Tongue (tissue), 2 donors: ENCODE measurements around the gene ADK. TPM values are rescaled to one million over a fixed set of nuclear protein-coding genes. Genes with fewer than 3 reads are reported as not detected.
A peak's percentile ranks its signal among the peaks of the same experiment; 100 is the strongest.
"Not testable (repeated sequence)": the region's sequence is repeated elsewhere in the genome, so short reads cannot be mapped to it uniquely, and the experiment has no call there.

Experiments
- DNase-seq: peaks from one replicate; pipeline ENCODE4 v3.0.0-alpha.2; 2015
- total RNA-seq: library from RNA; depleted of rRNA; stranded (reverse); fragments of >200 nt; gene quantifications from one replicate; pipeline ENCODE4 v1.2.3, GENCODE V29; 2014

Gene ADK
- total RNA-seq, 1 donor from 2014 or later, result 61.4 TPM

GRCh38 chr10:74558403-74558802 is 407.4 kb downstream of the ADK start:
- no peak for DNase-seq

DNA sequence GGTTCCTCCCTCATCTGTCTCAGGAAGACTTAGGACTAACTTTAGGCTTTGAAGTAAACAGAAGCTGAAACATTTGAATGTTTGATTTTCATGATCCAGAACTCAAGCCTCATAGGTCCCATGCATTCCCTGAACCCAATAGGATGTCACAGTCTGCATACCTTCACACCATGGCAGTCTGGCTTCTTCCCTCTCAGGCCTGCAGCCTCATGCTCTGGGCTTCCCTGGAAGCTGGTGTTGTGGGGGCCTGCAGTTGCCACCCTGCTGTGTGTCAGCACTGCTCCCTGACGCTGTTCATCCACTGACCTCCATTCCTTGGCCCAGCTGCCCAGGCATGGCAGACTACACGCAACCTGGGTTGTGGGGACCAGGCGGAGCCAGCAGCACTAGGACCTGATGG is 407.9 kb downstream of the ADK start:
- no peak for DNase-seq

DNA sequence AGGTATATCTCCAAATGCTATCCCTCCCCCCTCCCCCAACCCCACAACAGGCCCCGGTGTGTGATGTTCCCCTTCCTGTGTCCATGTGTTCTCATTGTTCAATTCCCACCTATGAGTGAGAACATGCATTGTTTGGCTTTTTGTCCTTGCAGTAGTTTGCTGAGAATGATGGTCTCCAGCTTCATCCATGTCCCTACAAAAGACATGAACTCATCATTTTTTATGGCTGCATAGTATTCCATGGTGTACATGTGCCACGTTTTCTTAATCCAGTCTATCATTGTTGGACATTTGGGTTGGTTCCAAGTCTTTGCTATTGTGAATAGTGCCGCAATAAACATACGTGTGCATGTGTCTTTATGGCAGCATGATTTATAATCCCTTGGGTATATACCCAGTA is 417.9 kb downstream of the ADK start:
- not testable (repeated sequence) for DNase-seq

DNA sequence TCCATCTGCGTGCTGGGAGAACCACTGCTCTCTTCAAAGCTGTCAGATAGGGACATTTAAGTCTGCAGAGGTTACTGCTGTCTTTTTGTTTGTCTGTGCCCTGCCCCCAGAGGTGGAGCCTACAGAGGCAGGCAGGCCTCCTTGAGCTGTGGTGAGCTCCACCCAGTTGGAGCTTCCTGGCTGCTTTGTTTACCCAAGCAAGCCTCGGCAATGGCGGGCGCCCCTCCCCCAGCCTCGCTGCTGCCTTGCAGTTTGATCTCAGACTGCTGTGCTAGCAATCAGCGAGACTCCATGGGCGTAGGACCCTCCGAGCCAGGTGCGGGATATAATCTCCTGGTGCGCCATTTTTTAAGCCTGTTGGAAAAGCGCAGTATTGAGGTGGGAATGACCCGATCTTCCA is 422.5 kb downstream of the ADK start:
- not testable (repeated sequence) for DNase-seq

DNA sequence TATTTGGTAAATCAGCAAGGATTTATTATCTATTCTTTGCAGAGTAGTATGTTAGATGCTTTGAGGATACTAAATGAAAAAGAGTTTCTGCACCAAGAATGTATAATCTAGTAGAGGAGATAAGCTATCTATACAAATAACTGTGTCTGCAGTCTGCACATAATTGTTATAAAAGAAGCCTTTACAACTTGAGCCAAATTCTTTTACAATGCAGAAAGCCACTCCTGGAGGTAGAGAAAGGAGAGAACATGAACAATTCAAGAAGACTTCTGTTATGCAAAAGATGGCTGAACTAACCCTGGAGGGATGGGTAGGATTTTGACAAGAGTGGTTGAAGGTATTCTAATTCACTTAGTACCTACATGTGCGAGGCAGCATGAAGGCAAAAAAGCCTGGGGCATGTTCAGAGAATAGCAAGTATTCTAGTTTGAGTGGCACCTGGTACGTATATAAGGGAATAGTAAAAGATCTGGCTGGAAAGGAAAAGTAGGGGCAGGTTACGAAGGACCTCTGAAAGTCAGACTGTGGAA is 424.2 kb downstream of the ADK start:
- no peak for DNase-seq

- DNase-seq, result no peak
Measured at GRCh38 chr10:74575912-74576311, 424.9 kb downstream of the ADK start.

- no peak for DNase-seq
Measured at GRCh38 chr10:74576586-74576985, 425.6 kb downstream of the ADK start.

- DNase-seq, result not testable (repeated sequence)
Measured at GRCh38 chr10:74580438-74580837, 429.4 kb downstream of the ADK start.

DNA sequence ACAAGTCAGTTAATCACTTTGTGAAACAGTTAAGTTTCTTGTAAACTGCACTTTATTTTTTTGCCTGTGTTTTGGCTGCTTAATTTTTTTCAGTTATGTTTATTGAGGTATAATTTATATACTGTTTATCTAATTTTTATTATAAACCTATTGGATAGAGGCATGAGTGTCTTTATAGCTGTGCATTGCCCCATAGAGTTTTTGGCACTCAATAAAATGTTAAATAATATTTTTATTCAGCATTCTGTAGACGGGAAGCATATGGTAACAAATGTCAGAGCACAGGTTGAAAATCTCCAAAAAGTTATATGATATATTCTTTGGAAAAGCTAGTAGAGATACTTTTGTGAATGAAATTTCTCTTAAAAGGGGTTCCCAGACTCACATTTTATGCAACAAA is 431.5 kb downstream of the ADK start:
- DNase-seq, result no peak

DNA sequence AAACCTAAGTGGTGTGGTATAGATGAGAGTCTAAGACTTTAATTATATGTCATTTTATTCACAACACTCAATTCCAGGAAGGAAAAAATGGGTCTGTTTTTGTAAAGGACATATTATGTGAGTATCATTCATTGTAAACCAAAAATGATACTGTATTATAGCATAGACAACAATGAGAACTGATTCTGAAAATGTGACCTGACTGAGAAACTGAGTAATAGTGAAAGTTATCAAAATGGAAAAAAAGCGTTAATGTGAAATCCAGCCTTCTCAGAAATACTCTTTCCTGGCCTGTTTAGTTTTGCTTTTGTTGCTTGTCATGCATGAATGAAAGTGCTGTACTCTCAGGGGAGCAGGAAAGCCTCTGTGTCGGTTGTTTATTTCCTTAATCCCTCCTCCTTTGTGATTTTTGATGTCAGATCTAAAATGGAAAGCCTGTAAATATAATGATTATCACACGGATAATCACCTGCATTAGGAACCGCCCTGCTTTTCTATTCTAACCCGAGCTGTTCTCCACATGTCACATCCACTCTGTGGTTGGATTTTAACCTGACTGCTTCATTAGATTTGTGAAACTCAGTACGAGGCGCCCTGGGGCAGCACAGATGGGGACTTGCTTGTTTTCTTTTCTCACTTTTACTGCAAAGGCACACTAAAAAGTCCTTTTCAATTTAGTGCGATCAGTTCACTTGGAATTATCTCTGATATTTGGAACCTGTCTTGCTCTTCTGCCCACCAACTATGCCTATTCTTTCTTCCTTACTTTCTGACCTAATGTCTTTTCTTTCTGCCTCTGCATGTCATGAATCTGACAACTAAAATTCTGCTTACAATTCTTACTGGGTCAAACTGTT is 434.4 kb downstream of the ADK start:
- DNase-seq, result peak; percentile 30

GRCh38 chr10:74586088-74586585 is 435.1 kb downstream of the ADK start:
- DNase-seq, result no peak

- DNase-seq, result peak; percentile 67
Measured at GRCh38 chr10:74587109-74587854, 436.3 kb downstream of the ADK start.

- DNase-seq, result peak; percentile 91
Measured at GRCh38 chr10:74589226-74589673, 438.2 kb downstream of the ADK start.

- no peak for DNase-seq
Measured at GRCh38 chr10:74589851-74590250, 438.8 kb downstream of the ADK start.

DNA sequence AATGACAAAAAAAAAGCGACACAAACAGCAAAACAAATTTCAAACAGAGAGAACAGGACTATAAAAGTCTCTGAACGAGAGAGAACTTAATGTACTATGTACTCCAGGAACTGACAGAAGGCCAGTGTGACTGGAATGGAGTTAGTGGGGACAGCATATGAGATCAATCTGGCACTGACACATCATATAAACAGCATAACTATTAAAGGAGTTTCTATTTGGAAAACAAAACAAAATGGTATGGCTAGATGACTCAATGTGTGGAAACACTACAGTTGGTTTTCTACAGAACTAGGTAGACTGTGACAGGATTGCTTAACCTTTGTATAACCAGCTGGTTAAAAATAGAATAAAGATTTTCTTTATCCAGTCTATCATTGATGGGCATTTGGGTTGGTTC is 442.4 kb downstream of the ADK start:
- DNase-seq, result no peak

DNA sequence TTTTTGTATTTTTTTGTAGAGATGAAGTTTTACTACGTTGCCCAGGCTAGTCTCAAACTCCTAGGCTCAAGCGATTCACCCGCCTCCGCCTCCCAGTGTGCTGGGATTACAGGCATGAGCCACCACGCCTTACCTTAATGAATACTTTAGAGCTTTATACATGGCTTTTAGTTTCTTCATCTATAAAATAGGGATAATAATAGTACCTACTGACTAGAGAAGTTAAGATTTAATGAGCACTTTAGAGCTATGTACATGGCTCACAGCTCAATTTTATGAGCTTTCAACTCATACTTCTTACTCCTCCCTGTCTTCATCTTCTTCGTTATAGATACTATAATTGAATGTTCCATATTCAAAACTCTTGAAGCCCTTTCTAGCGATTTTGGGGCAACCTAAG is 445.7 kb downstream of the ADK start:
- DNase-seq, result no peak

- DNase-seq, result no peak
Measured at GRCh38 chr10:74598891-74599566, 448.0 kb downstream of the ADK start.

GRCh38 chr10:74599672-74600071 is 448.7 kb downstream of the ADK start:
- no peak for DNase-seq

GRCh38 chr10:74600170-74600569 is 449.1 kb downstream of the ADK start:
- DNase-seq, result no peak

- no peak for DNase-seq
Measured at GRCh38 chr10:74602576-74602975, 451.6 kb downstream of the ADK start.

DNA sequence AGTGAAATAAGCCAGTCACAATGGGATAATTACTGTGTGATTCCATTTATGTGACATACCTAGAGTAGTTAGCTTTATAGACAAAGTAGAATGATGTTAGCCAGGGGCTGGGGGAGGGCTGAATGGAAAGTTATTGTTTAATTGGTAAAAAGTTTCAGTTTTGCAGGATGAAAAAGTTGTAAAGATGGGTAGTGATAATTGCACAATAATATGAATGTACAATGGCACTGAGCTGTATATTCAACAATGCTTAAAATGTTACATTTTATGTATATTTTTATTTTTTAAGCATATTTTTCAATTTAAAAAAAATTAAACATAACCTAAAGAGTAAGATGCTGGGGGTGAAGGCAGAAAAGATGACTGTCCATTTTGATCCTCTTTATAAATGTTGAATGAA is 459.3 kb downstream of the ADK start:
- DNase-seq, result no peak

DNA sequence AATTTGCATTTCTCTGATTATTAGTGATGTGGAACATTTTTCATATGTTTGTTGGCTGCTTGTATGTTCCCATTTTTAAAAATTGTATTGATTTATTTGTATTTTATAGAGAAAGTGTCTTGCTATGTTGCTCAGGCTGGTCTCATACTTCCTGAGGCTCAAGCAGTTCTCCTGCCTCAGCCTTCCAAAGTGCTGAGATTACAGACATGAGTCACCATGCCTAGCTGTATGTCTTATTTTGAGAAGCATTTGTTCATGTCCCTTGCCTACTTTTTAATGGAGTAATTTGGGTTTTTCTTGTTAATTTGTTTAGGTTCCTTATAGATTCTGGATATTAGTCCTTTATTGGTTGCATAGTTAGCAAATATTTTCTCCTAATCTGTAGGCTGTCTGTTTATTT is 461.2 kb downstream of the ADK start:
- DNase-seq, result no peak

GRCh38 chr10:74620626-74621025 is 469.6 kb downstream of the ADK start:
- no peak for DNase-seq
